ENCODE results near the gene GTF2IRD1.
"Not testable (repeated sequence)": the region's sequence is repeated elsewhere in the genome, so short reads cannot be mapped to it uniquely, and the experiment has no call there.

The GTF2IRD1 gene, protein sequence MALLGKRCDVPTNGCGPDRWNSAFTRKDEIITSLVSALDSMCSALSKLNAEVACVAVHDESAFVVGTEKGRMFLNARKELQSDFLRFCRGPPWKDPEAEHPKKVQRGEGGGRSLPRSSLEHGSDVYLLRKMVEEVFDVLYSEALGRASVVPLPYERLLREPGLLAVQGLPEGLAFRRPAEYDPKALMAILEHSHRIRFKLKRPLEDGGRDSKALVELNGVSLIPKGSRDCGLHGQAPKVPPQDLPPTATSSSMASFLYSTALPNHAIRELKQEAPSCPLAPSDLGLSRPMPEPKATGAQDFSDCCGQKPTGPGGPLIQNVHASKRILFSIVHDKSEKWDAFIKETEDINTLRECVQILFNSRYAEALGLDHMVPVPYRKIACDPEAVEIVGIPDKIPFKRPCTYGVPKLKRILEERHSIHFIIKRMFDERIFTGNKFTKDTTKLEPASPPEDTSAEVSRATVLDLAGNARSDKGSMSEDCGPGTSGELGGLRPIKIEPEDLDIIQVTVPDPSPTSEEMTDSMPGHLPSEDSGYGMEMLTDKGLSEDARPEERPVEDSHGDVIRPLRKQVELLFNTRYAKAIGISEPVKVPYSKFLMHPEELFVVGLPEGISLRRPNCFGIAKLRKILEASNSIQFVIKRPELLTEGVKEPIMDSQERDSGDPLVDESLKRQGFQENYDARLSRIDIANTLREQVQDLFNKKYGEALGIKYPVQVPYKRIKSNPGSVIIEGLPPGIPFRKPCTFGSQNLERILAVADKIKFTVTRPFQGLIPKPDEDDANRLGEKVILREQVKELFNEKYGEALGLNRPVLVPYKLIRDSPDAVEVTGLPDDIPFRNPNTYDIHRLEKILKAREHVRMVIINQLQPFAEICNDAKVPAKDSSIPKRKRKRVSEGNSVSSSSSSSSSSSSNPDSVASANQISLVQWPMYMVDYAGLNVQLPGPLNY

DNA sequence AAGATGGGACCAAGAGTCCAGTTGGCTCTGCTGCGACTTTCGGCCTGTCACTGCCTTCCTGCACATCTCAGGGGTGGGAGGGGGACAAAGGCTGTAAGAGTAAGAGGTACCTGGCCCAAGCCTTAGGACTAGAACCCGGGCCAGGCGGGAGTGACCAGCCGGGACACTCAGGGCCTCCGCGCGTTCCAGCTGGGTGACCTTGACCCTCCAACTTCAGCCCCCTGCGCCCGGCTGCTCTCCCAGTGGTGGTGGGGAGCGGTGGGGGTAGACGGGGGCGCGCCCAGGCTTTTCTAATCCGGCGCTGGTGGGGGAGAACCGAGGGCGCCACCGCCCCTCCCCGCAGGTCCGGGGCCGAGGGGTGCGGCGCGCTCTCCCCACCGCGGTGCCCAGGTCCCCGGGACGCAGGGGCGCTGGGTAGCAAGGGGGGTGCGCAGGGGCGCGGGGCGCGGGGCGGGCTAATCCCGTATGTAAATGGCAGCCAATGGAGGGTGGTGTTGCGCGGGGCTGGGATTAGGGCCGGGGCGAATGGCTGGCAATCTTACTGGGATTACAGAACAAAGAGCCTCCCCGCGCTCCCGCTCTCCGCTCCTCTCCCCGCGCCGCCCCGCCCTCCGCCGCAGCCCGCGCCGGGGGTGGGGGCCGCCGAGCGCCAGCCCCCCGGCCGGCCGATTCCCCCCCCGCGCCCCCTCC is at the start of gene GTF2IRD1:
TSS of gene GTF2IRD1 (plus strand) at position 585 of the 690 bp plus-strand sequence. CDS start 54,175 bp downstream, outside the sequence.
- FAIRE-seq (no peak), DNase-seq (ENCODE audit: insufficient read length, low spot score) (peak; percentile 61)

DNA sequence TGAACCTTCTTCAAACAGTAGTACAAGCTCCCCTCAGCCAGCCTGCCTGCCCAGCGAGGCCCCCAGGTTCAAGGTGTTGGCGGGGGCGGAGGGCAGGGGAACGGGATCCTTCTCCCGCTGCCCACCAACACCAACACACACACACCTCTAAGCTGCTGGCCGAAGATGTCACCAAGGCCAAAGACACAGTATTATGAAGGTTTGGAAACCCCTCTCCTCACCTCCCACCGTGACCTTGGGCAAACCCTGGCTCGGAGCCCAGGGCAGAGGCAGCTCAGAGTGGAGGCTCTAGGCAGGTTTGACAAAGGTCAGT is 49.4 kb upstream of the GTF2IRD1 start:
- DNase-seq (ENCODE audit: insufficient read length, low spot score) = no peak
- no peak for FAIRE-seq

DNA sequence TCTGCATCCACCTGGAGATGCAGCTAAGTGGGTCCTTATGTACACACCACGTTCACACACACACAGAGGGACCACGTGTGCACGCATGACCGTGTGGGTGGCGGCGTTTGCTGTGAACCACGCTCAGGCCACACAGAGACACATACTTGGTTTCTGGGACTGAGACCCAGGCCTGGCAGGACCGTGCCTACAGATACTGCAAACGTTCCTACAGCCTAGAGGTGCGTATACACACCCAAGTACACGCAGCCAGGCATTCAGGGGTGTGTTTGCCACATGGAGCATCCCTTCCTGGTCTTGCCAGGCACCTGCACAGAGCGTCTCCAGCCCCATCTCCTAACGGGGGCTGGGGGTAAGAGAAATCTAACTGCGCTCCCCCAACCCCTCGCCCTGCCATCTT is 49.0 kb upstream of the GTF2IRD1 start:
- FAIRE-seq = no peak
- no peak for DNase-seq (ENCODE audit: insufficient read length, low spot score)

DNA sequence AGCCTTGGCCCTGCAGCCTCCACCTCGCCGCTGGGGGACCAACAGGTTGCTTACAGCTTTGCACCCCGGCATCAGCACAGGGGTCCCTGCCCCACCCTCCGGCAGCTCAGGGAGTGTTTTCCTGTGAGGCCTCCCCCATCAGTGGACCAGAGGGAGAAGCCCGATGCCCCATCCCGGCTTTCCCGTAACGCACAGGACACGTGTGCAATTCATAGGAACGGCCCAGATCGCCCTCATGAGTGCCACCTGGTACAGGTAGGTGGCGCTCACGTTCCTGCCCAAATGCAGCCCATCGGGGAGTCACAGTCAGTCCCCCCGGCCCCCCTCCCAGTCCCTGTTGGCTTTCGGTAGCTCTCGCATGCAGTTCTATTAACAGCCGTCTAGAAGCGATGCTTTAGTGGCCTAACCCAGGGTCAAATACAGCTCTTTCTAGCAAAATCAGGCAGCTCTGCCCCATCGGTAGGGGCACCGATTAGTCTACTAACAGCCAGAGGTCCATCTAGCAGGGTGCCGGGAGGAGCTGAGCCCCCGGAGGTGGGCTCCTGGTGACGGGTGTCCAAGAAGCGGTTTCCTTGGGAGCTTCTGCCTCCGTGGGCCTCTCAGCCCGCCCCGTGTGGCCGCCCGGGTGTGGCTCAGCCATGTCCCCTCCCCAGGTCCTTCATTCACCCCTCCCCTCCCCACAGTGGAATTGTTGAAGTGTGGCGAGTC is 48.4 kb upstream of the GTF2IRD1 start:
- no peak for FAIRE-seq

DNA sequence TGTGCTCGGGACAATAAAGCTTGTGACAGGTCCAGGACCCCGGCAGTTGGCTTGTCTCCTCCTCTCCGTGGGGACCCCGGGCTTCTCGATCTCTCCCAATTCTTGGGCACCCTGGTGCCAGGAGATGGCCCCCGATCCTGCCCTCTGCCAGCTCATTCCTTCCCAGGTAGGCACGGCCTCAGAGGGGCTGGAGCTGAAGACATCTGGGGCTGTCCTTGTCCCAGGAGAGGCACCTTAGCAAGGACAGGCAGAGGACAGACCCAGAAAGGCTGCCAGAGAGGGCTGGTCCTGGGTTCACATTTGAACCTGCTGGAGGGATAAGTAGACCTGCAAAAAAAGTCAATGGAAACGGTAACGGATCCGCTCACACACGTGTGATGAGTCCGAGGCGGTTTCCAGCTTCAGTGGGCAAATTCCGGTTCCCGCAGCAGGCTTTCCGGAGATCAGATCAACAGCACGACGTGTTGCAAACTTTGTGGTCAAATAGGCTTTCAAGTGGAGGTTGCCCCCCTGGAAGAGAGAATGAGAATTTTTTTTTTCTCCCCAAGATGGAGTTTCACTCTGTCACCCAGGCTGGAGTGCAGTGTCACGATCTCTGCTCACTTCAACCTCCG is 47.7 kb upstream of the GTF2IRD1 start:
- no peak for DNase-seq (ENCODE audit: insufficient read length, low spot score)
- no peak for FAIRE-seq

More for the DNA sequence above, 48.4 kb upstream of the GTF2IRD1 start:
- no peak for DNase-seq (ENCODE audit: insufficient read length, low spot score)

DNA sequence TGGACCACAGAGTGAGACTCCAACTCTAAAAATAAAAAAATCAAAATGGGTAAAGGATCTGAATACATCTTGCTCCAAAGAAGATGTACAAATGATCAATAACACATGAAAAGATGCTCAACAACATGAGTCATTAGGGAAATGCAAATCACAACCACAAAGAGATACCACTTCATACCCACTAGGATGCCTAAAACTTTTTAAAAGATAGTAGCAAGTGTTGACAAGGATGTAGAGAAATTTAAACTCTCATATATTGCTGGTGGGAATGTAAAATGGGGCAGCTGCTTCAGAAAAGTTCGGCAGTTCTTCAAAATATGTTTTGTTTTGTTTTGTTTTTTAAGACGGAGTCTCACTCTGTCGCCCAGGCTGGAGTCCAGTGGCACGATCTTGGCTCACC is 45.7 kb upstream of the GTF2IRD1 start:
- FAIRE-seq (no peak), DNase-seq (ENCODE audit: insufficient read length, low spot score) (no peak)

DNA sequence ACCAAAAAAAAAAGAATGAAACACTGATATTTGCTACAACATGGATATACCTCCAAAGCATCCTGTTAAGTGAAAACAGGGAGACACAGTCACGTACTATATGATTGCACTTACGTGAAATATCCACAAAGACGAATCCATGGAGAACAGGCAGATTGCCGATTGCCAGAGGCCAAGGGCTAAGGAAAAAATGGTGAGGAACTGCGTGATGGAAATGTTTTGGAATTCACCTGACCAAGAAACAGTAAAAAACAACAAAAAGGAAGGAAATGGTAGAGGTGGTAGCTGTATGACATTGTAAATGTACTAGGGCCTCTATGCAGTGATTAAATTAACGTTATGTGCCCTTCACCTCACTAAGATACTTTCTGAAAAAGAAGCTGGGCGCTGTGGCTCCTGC is 44.1 kb upstream of the GTF2IRD1 start:
- no peak for FAIRE-seq
- no peak for DNase-seq (ENCODE audit: insufficient read length, low spot score)

DNA sequence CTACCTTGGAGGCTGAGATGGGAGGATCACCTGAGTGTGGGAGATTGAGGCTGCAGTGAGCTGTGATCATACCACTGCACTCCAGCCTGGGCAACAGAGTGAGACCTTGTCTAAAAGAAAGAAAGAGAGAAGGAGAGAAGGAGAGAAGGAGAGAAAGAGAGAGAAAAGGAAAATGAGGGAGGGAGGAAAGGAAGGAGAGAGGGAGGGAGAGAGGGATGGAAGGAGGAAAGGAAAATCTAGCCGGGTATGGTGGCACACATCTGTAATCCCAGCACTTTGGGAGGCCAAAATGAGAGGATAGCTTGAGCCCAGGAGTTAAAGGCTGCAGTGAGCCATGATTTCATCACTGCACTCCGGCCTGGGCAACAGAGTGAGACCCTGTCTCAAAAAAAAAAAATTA is 42.9 kb upstream of the GTF2IRD1 start:
- DNase-seq (ENCODE audit: insufficient read length, low spot score) (no peak), FAIRE-seq (no peak)

DNA sequence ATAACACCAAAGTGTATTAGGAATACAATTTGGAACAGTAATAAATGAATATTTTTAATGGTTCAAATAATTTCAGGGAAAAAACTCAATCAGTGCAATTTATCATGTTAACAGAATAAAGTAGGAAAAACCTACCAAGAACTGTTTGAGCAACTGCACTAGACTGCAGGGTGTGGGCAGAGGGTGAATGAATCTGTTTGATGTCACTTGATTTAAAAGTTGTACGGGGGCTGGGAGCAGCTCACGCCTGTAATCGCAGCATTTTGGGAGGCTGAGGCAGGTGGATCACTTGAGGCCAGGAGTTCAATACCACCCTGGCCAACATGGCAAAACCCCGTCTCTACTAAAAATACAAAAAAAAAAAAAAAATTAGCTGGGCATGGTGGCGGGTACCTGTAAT is 42.1 kb upstream of the GTF2IRD1 start:
- not testable (repeated sequence) for FAIRE-seq; DNase-seq (ENCODE audit: insufficient read length, low spot score)

DNA sequence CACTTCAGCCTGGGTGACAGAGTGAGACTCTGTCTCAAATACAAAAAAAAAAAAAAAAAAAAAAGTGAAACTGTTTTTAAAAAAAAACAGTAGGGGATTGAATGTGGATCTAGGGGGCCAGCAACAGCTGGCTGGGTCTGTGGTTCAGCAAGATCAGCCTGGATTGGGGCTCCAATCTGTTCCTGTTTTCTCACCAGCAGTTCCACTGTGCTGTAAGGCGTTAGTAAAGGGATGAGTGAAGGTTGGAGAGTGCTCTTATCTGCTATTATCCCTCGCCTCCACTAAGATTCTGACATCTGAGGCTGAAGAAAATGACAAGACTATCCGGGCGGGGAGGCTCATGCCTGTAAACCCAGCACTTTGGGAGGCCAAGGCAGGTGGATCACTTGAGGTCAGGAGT is 41.6 kb upstream of the GTF2IRD1 start:
- DNase-seq (ENCODE audit: insufficient read length, low spot score) (no peak), FAIRE-seq (no peak)

DNA sequence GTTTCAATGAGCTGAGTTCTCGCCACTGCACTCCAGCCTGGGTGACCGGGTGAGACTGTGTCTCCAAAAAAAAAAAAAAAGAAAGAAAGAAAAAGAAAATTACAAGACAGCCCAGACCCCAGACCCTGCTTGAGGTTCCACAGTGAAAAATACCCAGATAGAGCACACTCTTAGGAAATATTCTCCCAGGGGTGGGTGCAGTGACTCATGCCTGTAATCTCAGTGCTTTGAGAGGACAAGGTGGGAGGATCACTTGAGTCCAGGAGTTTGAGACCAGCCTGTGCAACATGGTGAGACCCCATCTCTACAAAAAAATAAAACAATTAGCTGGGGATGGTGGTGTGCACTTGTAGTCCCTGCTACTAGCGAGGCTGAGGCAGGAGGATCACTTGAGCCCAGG is 41.1 kb upstream of the GTF2IRD1 start:
- DNase-seq (ENCODE audit: insufficient read length, low spot score) = no peak
- no peak for FAIRE-seq

DNA sequence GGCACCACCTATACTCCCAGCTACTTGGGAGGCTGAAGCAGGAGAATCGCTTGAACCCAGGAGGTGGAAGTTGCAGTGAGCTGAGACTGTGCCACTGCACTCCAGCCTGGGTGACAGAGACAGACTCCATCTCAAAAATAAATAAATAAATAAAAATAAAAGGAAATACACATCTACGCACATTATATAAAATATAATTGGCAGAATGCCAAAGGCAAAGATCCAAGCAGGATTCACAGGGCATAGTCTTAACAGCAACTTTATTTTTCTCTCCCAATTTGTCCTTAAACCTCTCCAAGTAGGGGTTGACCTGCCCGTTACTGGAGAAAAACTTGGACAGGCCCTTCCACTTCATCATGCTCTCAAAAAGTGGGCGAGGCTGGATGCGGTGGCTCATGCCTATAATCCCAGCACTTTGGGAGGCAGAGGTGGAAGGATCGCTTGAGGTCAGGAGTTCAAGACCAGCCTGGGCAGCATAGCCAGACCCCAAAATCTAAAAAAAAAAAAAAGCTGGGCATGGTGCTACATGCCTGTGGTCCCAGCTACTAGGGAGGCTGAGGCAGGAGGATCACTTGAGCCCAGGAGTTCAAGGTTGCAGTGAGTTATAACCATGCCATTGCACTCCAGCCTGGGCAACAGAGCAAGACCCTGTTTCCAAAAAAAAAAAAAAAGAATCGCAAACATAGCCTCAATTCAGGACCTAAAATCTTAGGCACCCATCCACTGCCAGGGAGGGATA is 38.9 kb upstream of the GTF2IRD1 start:
- DNase-seq (ENCODE audit: insufficient read length, low spot score); FAIRE-seq: not testable (repeated sequence)

DNA sequence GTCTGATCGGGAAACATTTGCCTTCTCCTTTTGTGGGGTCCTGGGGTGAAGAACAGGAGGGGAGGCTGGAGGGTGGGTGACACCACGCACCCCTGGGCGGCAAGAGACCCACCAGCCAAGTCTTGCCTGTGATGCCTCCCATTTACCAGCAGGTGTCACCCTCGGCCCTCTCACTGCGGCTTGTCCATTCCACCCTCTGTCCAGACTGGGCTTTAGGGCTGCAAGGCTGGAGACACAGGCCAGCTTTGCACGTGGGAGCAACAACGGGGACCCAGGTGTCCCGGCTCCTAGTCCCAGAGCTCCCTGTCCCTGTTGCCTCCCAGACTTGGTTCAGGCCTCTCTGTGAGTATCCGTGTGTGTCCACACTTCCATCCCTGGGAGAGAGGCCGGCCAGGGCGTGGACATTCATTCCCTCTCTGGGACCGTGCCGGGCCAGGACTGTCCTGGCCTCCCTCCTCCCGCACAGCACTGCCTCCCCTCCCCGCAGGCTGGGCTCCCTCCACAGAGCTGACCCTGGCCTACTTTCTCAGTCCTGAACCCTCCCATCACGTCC is 36.2 kb upstream of the GTF2IRD1 start:
- no peak for FAIRE-seq
- peak; percentile 85 for DNase-seq (ENCODE audit: insufficient read length, low spot score)

DNA sequence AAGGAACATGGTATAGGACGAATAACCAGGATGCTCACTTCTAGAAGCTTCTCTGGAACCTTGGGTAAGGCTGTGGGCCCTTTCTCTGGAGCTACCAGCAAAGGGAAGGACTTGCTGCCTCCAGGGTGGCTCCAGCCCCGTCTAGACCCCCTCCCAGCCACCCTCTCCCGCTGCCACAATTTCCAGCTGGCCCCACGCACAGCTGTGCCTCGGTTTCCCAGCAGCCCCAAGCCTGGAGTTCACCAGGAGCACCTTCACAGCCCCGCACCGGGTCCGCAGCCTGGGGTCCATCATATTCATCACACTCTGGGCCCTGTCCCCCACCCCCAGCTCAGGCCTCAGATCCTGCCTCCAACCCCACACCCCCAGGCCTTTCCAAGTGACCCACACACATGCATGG is 35.6 kb upstream of the GTF2IRD1 start:
- FAIRE-seq = no peak

DNA sequence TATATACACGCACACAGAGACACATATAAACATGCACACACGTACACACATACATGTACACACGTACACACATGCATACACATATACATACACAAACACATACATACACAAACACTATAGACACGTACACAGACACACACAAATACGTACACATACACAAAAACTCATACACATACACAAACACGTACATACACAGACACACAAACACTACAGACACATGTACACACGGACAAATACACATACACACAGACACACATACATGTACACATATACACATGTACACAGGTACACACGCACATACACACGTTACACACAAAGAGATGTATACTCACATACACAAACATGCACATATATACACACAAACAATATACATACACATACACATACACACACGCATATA is 35.2 kb upstream of the GTF2IRD1 start:
- peak; percentile 57 for FAIRE-seq

More for the DNA sequence above, 35.6 kb upstream of the GTF2IRD1 start:
- DNase-seq (ENCODE audit: insufficient read length, low spot score) = no peak

DNA sequence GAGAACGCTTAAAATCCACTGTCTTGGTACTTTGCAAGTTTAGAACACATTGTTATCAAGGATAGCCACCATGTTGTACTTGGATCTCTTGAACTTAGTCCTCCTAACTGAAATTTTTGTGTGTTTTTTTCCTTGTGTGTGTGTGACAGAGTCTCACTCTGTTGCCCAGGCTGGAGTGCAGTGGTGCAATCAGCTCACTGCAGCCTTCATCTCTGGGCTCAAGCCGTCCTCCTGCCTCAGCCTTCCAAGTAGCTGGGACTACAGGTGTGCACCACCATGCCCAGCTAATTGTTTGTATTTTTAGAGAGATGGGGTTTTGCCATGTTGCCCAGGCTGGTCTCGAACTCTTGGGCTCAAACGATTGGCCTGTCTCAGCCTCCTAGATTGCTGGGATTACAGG is 34.5 kb upstream of the GTF2IRD1 start:
- not testable (repeated sequence) for FAIRE-seq; DNase-seq (ENCODE audit: insufficient read length, low spot score)

More for the DNA sequence above, 35.2 kb upstream of the GTF2IRD1 start:
- no peak for DNase-seq (ENCODE audit: insufficient read length, low spot score)

DNA sequence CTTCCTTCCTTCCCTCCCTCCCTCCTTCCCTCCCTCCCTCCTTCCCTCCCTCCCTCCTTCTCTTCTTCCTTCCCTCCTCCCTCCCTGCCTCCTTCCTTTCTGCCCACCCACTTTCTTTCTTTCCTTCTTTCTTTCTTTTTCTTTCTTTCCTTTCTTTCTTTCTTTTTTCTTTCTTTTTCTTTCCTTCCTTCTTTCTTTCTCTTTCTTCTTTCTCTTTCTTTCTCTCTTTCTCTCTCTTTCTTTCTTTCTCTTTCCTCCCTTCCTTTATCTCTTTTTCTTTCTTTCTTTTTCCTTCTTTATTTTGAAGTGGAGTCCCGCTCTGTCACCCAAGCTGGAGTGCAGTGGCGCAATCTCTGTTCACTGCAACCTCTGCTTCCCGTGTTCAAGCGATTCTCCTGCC is 33.7 kb upstream of the GTF2IRD1 start:
- FAIRE-seq = no peak
- DNase-seq (ENCODE audit: insufficient read length, low spot score) = no peak

DNA sequence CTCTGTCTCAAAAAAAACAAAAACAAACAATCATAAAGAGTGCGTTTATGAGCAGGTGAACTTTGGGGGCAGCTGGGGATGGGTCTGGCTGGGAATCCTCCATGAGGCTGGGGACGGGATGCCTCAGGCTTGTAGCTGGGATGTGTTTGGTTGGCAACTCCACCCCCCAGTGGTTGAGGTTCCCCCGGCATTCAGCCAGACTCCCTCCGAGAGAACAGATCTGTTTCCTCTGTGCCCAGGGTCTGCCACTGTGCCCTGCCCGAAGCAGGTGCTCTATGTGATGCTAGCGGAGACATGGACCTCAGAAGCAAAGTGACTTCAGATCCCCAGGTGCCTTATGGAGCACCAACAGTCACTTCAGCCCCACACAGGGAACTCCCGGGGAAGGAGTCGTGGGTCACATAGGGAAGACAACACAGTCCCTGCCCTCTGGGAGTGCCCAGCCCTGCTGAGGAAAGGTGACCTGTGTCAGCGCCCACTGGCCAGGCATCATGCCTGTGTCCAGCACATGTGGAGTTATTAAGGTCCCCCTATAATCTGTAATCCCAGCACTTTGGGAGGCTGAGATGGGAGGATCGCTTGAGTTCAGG is 29.3 kb upstream of the GTF2IRD1 start:
- DNase-seq (ENCODE audit: insufficient read length, low spot score) (no peak), FAIRE-seq (no peak)

DNA sequence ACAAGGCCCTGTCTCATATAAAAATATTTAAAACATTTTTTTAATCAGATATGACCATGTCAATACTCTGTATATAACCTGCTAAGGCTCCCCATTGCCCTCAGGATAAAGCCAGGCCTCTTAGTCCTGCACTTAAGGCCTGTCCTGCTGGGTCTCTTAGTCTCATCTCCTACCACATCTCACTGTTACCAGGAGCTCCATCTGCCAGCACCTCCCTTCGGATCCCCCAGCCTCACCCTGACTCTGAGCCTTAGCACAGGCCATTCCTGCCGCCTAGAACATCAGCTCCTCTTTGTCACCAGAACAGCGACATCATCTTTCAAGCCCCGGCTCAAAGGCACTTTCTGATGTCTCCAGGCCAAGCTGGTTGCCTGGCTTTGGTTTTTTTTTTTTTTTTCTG is 25.7 kb upstream of the GTF2IRD1 start:
- FAIRE-seq (no peak), DNase-seq (ENCODE audit: insufficient read length, low spot score) (no peak)

All from HTR-8/SVneo (cell line).